Endodermal cell (in vitro differentiated cells): ENCODE measurements around the gene WIPF1. TPM values are rescaled to one million over a fixed set of nuclear protein-coding genes. Genes with fewer than 3 reads are reported as not detected.
A peak's percentile ranks its signal among the peaks of the same experiment; 100 is the strongest.

Experiments used
- DNase-seq: peaks from one replicate; pipeline ENCODE4 v3.0.0-alpha.2; 2017
- H3K27ac ChIP-seq: 2 replicates; pipeline ENCODE4 v1.5.1; 2013; ENCODE audit warnings: mild to moderate bottlenecking, low read depth, low read length, moderate library complexity
- H3K27me3 ChIP-seq: 2 replicates; pipeline ENCODE4 v1.6.1; 2013; ENCODE audit warnings: mild to moderate bottlenecking, low read length, moderate library complexity; ENCODE audit not compliant: insufficient read depth, control insufficient read depth, poor library complexity, severe bottlenecking
- H3K36me3 ChIP-seq: 2 replicates; pipeline ENCODE4 v1.7.0; 2013; ENCODE audit warnings: mild to moderate bottlenecking, low read length, moderate library complexity; ENCODE audit not compliant: control insufficient read depth, insufficient read depth
- H3K4me1 ChIP-seq: one replicate; pipeline ENCODE4 v1.7.0; 2013; ENCODE audit warnings: low read length; ENCODE audit not compliant: control insufficient read depth, insufficient read depth
- H3K4me3 ChIP-seq: 2 replicates; pipeline ENCODE4 v1.5.1; 2013; ENCODE audit warnings: mild to moderate bottlenecking, low read length, moderate library complexity
- H3K9ac ChIP-seq: 2 replicates; pipeline ENCODE4 v1.6.1; 2013; ENCODE audit warnings: mild to moderate bottlenecking, low read length, moderate library complexity; ENCODE audit not compliant: poor library complexity, severe bottlenecking; ENCODE audit errors: extremely low read depth
- H3K9me3 ChIP-seq: 2 replicates; pipeline ENCODE4 v1.6.1; 2013; ENCODE audit warnings: mild to moderate bottlenecking, low read length, moderate library complexity; ENCODE audit not compliant: control insufficient read depth
- H3K27ac Mint-ChIP-seq: 2 replicates; pipeline ENCODE4 v1.8.0; 2020; ENCODE audit warnings: mixed read lengths
- H3K27me3 Mint-ChIP-seq: 2 replicates; pipeline ENCODE4 v1.8.0; 2021; ENCODE audit warnings: mild to moderate bottlenecking, mixed read lengths; ENCODE audit not compliant: insufficient read depth
- H3K36me3 Mint-ChIP-seq: 2 replicates; pipeline ENCODE4 v1.8.0; 2020; ENCODE audit warnings: low read depth, mixed read lengths
- H3K4me1 Mint-ChIP-seq: 2 replicates; pipeline ENCODE4 v1.8.0; 2020; ENCODE audit warnings: mixed read lengths
- H3K4me3 Mint-ChIP-seq: 2 replicates; pipeline ENCODE4 v1.8.0; 2020; ENCODE audit warnings: mild to moderate bottlenecking, moderate library complexity, mixed read lengths
- H3K9me3 Mint-ChIP-seq: 2 replicates; pipeline ENCODE4 v1.8.0; 2020; ENCODE audit warnings: mild to moderate bottlenecking, mixed read lengths
- CTCF ChIP-seq: fragments of 200-600 bp; sonication (generic); conservative IDR thresholded peaks from 2 replicates; pipeline ENCODE4 v1.5.0; 2021; ENCODE audit warnings: antibody characterized with exemption, mild to moderate bottlenecking
- WGBS, 2 experiments: methylation state at CpG; one replicate each; pipeline versions ENCODE4 v1.1.5 to v1.1.7; 2013; ENCODE audit warnings: missing lambda C conversion rate in 2 of 2, mixed read lengths in 1 of 2; ENCODE audit not compliant: insufficient coverage in 1 of 2, insufficient read length in 1 of 2; 5-methylcytosine and 5-hydroxymethylcytosine counted together
- total RNA-seq, 2 donors: library from RNA; stranded (reverse); fragmentation: NEBNext Ultra II Directional in 1 of 2; extraction: Animal tissue kit (Norgen Biotek cat#: 25700) in 1 of 2; gene quantifications; 2 replicates in 1 of 2; 3 replicates in 1 of 2; pipeline ENCODE4 v1.2.1, GENCODE V29; 2021

Gene WIPF1
- total RNA-seq, 2 donors from 2014 or later, result 21.5 to 28.5 TPM

- Histone ChIP-seq H3K9ac (no peak overlapping the region), H3K9me3 (peaks cover 4% of the 10 kb centered on the region), H3K27me3 (no peaks in the 10 kb centered on the region), H3K36me3 (no peaks in the 10 kb centered on the region), H3K27ac (no peak overlapping the region), H3K4me1 (no peaks in the 10 kb centered on the region), H3K4me3 (no peak overlapping the region)
- TF ChIP-seq CTCF, result peak; percentile 73
- Mint-ChIP-seq H3K27me3 (no peaks in the 10 kb centered on the region), H3K27ac (no peak overlapping the region), H3K36me3 (peaks cover 15% of the 10 kb centered on the region), H3K9me3 (peaks cover 3% of the 10 kb centered on the region), H3K4me1 (peaks cover 8% of the 10 kb centered on the region), H3K4me3 (no peak overlapping the region)
- DNase-seq, result no peak
Observed at GRCh38 chr2:174577967-174578589, 19.5 kb downstream of the WIPF1 start.

GRCh38 chr2:174575124-174575776 lies 22.4 kb downstream of the WIPF1 start:
- Histone ChIP-seq H3K27ac (no peak overlapping the region), H3K36me3 (no peaks in the 10 kb centered on the region), H3K9ac (no peak overlapping the region), H3K27me3 (no peaks in the 10 kb centered on the region), H3K4me3 (no peak overlapping the region), H3K4me1 (no peaks in the 10 kb centered on the region), H3K9me3 (peaks cover 4% of the 10 kb centered on the region)
- no peak overlapping the region for H3K27ac Mint-ChIP-seq
- peaks cover 4% of the 10 kb centered on the region for H3K4me1 Mint-ChIP-seq
- no peak for DNase-seq
- no peak overlapping the region for H3K4me3 Mint-ChIP-seq
- H3K36me3 Mint-ChIP-seq, result peaks cover 31% of the 10 kb centered on the region
- H3K9me3 Mint-ChIP-seq, result peaks cover 3% of the 10 kb centered on the region
- 94 to 96% methylated on average over 10 to 16 of the region's 16 CpGs for WGBS, 2 experiments
- no peaks in the 10 kb centered on the region for H3K27me3 Mint-ChIP-seq
- no peak for TF ChIP-seq CTCF

GRCh38 chr2:174574657-174575056 lies 22.9 kb downstream of the WIPF1 start:
- H3K9me3 ChIP-seq, result peaks cover 4% of the 10 kb centered on the region
- H3K4me1 Mint-ChIP-seq, result peaks cover 4% of the 10 kb centered on the region
- no peak overlapping the region for H3K27ac Mint-ChIP-seq
- no peaks in the 10 kb centered on the region for H3K36me3 ChIP-seq
- no peaks in the 10 kb centered on the region for H3K27me3 ChIP-seq
- 69 to 73% methylated on average over 2 of the region's 2 CpGs for WGBS, 2 experiments
- H3K4me3 ChIP-seq, result no peak overlapping the region
- peaks cover 3% of the 10 kb centered on the region for H3K9me3 Mint-ChIP-seq
- no peak for TF ChIP-seq CTCF
- H3K27ac ChIP-seq, result no peak overlapping the region
- H3K36me3 Mint-ChIP-seq, result peaks cover 29% of the 10 kb centered on the region
- H3K27me3 Mint-ChIP-seq, result no peaks in the 10 kb centered on the region
- no peaks in the 10 kb centered on the region for H3K4me1 ChIP-seq
- DNase-seq, result no peak
- no peak overlapping the region for H3K9ac ChIP-seq
- no peak overlapping the region for H3K4me3 Mint-ChIP-seq
